ENCODE data around the gene SLC25A23. TPM values are rescaled to one million over a fixed set of nuclear protein-coding genes. Genes with fewer than 3 reads are reported as not detected.

SLC25A23 gene
- total RNA-seq, 1 experiment from 2014 or later: 89.5 TPM

DNA sequence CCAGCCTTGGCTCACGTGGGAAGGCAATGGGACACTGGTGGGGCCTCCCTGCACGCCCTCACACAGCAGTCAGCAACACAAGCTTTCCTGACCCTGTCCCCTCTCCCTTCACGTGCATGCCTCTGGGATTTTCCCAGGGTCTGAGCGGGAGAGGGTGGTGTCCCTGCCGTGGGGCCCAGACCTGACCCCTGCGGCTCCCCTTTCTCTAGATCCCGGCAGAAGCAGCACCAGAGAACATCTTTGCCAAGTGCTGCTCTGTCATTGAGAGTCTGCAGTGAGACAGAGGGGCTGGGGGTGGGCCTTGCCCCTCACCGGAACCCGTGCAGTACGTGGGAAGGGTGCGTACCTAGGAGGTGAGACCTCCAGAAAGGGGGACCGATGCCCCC is 47.5 kb downstream of the SLC25A23 start:
- Histone ChIP-seq H3K4me1 (ENCODE audit: control insufficient read depth in 1 of 2, insufficient read depth in 2 of 2, low read length in 2 of 2) (no peaks in the 10 kb centered on the region), H3K27me3 (ENCODE audit: insufficient read depth, low read length) (no peaks in the 10 kb centered on the region), H4K20me1 (ENCODE audit: insufficient read depth) (no peaks in the 10 kb centered on the region), H3K9ac (ENCODE audit: low read length) (no peak overlapping the region), H3K4me2 (ENCODE audit: low read length) (no peak overlapping the region), H3K9me2 (ENCODE audit: insufficient read depth) (no peaks in the 10 kb centered on the region), H3K79me2 (ENCODE audit: insufficient read depth, low read length) (peaks cover 7% of the 10 kb centered on the region; the same call in 1 of the 2 replicates), H3K27ac (ENCODE audit: low read depth, low read length) (no peak overlapping the region), H2AFZ (ENCODE audit: low read depth, low read length, poor library complexity, severe bottlenecking) (no peak overlapping the region), H3K36me3 (ENCODE audit: control insufficient read depth in 1 of 2, insufficient read depth in 2 of 2, low read length in 2 of 2) (peaks cover 20 to 27% of the 10 kb centered on the region in 2 experiments; a peak in 3 of 4 replicates), H3K4me3 (replicated peaks in 1 of 2; ENCODE audit: low read depth in 1 of 2, low read length in 2 of 2) (no peak overlapping the region), H3K9me3 (ENCODE audit: control insufficient read depth in 1 of 2, insufficient read depth in 1 of 2, low read depth in 1 of 2, low read length in 2 of 2) (no peaks in the 10 kb centered on the region)
- DNase-seq (ENCODE audit: low read depth, low spot score) (no peak), ATAC-seq (peak; percentile 27)
- RAD21 ChIA-PET (ENCODE audit: low non-redundant PET in 1 of 2, low total read pairs in 2 of 2, uncharacterized antibody in 2 of 2, unreplicated experiment in 2 of 2): no interaction called here
- BruUV-seq (replicated peaks): no TSS peak
- CTCF ChIA-PET: no interaction called here
- no peak for TF ChIP-seq ZFX (IDR thresholded peaks at IDR 0.05)
- no peak for TF ChIP-seq TCF7L2 (IDR thresholded peaks at IDR 0.05; ENCODE audit: borderline replicate concordance, extremely low read depth, insufficient read depth, insufficient read length)
- TF ChIP-seq, protein P1, sequence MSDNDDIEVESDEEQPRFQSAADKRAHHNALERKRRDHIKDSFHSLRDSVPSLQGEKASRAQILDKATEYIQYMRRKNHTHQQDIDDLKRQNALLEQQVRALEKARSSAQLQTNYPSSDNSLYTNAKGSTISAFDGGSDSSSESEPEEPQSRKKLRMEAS (IDR thresholded peaks at IDR 0.05): no peak
- TF ChIP-seq ZNF274 (IDR thresholded peaks at IDR 0.05; ENCODE audit: low read depth, low read length): no peak
- TF ChIP-seq POLR2A (IDR thresholded peaks at IDR 0.05; ENCODE audit: borderline replicate concordance, extremely low read depth, insufficient read depth, insufficient read length): no peak
- no peak for TF ChIP-seq FOSL1 (IDR thresholded peaks at IDR 0.05; ENCODE audit: low read depth)
- TF ChIP-seq, protein P2, sequence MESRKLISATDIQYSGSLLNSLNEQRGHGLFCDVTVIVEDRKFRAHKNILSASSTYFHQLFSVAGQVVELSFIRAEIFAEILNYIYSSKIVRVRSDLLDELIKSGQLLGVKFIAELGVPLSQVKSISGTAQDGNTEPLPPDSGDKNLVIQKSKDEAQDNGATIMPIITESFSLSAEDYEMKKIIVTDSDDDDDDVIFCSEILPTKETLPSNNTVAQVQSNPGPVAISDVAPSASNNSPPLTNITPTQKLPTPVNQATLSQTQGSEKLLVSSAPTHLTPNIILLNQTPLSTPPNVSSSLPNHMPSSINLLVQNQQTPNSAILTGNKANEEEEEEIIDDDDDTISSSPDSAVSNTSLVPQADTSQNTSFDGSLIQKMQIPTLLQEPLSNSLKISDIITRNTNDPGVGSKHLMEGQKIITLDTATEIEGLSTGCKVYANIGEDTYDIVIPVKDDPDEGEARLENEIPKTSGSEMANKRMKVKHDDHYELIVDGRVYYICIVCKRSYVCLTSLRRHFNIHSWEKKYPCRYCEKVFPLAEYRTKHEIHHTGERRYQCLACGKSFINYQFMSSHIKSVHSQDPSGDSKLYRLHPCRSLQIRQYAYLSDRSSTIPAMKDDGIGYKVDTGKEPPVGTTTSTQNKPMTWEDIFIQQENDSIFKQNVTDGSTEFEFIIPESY (IDR thresholded peaks at IDR 0.05; ENCODE audit: extremely low read depth, insufficient replicate concordance, low read length): no peak
- POLR2A ChIA-PET: no interaction called here
- intact Hi-C loops (cut with micrococcal nuclease): no loop called here

DNA sequence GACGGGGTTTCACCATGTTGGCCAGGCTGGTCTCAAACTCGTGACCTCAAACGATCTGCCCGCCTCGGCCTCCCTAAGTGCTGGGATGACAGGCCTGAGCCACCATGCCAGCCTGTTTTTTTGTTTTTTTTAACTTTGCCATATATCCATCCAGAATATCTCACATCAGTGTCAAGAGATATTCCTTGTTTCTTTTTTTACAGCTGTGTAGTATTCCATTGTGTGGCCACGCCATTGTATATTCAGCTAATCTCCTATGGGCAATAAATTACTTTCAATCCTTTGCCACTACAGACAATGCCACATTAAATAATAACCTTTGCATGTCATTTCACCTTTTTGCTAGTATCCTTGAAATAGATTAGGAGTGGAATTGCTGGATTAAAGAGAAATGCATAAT is 50.2 kb downstream of the SLC25A23 start:
- intact Hi-C loops (cut with micrococcal nuclease): no loop called here
- no peaks in the 10 kb centered on the region for H3K79me2 ChIP-seq (ENCODE audit: insufficient read depth, low read length)
- ATAC-seq: no peak
- TF ChIP-seq SIN3A (IDR thresholded peaks at IDR 0.05; ENCODE audit: low read depth): no peak
- TF ChIP-seq TCF7L2 (IDR thresholded peaks at IDR 0.05; ENCODE audit: borderline replicate concordance, extremely low read depth, insufficient read depth, insufficient read length): no peak
- TF ChIP-seq, protein P3, sequence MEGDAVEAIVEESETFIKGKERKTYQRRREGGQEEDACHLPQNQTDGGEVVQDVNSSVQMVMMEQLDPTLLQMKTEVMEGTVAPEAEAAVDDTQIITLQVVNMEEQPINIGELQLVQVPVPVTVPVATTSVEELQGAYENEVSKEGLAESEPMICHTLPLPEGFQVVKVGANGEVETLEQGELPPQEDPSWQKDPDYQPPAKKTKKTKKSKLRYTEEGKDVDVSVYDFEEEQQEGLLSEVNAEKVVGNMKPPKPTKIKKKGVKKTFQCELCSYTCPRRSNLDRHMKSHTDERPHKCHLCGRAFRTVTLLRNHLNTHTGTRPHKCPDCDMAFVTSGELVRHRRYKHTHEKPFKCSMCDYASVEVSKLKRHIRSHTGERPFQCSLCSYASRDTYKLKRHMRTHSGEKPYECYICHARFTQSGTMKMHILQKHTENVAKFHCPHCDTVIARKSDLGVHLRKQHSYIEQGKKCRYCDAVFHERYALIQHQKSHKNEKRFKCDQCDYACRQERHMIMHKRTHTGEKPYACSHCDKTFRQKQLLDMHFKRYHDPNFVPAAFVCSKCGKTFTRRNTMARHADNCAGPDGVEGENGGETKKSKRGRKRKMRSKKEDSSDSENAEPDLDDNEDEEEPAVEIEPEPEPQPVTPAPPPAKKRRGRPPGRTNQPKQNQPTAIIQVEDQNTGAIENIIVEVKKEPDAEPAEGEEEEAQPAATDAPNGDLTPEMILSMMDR (IDR thresholded peaks at IDR 0.05 in 2 of 3, conservative IDR thresholded peaks at IDR 0.05 in 1 of 3; ENCODE audit: borderline replicate concordance in 1 of 3, insufficient read depth in 1 of 3, low read depth in 2 of 3, low read length in 2 of 3): no peak
- TF ChIP-seq SRF (IDR thresholded peaks at IDR 0.05; ENCODE audit: low read depth): no peak
- TF ChIP-seq EZH2 (IDR thresholded peaks at IDR 0.05): no peak
- TF ChIP-seq, protein P4, sequence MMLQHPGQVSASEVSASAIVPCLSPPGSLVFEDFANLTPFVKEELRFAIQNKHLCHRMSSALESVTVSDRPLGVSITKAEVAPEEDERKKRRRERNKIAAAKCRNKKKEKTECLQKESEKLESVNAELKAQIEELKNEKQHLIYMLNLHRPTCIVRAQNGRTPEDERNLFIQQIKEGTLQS (IDR thresholded peaks at IDR 0.05): no peak
- no peak for TF ChIP-seq ZNF274 (IDR thresholded peaks at IDR 0.05; ENCODE audit: low read depth, low read length)
- no peak for TF ChIP-seq JUND (IDR thresholded peaks at IDR 0.05)
- TF ChIP-seq CBX3 (IDR thresholded peaks at IDR 0.05; ENCODE audit: low read depth): no peak
- no peak for TF ChIP-seq SP1 (IDR thresholded peaks at IDR 0.05; ENCODE audit: low read depth)
- TF ChIP-seq CEBPB (IDR thresholded peaks at IDR 0.05; ENCODE audit: low read depth): no peak

More for the DNA sequence above, 50.2 kb downstream of the SLC25A23 start:
- ChIA-PET POLR2A (interaction anchor here (1.7 kb wide), 1 partner anchor 15 kb away, joined by 7 read pairs; the partner anchor contains the start of gene KHSRP), RAD21 (ENCODE audit: low non-redundant PET in 1 of 2, low total read pairs in 2 of 2, uncharacterized antibody in 2 of 2, unreplicated experiment in 2 of 2) (no interaction called here), CTCF (interaction anchor here (0.7 kb wide), 1 partner anchor 164 kb away, joined by 4 read pairs; no protein-coding TSS in a partner anchor)
- Histone ChIP-seq H3K9me2 (ENCODE audit: insufficient read depth) (no peaks in the 10 kb centered on the region), H3K4me1 (ENCODE audit: control insufficient read depth in 1 of 2, insufficient read depth in 2 of 2, low read length in 2 of 2) (no peaks in the 10 kb centered on the region), H3K4me3 (replicated peaks in 1 of 2; ENCODE audit: low read depth in 1 of 2, low read length in 2 of 2) (no peak overlapping the region), H4K20me1 (ENCODE audit: insufficient read depth) (no peaks in the 10 kb centered on the region), H3K27me3 (ENCODE audit: insufficient read depth, low read length) (no peaks in the 10 kb centered on the region), H3K36me3 (ENCODE audit: control insufficient read depth in 1 of 2, insufficient read depth in 2 of 2, low read length in 2 of 2) (peaks cover 4 to 10% of the 10 kb centered on the region in 2 experiments; a peak in 3 of 4 replicates), H2AFZ (ENCODE audit: low read depth, low read length, poor library complexity, severe bottlenecking) (no peak overlapping the region), H3K9me3 (ENCODE audit: control insufficient read depth in 1 of 2, insufficient read depth in 1 of 2, low read depth in 1 of 2, low read length in 2 of 2) (no peaks in the 10 kb centered on the region), H3K4me2 (ENCODE audit: low read length) (no peak overlapping the region), H3K27ac (ENCODE audit: low read depth, low read length) (no peak overlapping the region), H3K9ac (ENCODE audit: low read length) (no peak overlapping the region)
- no TSS peak for BruUV-seq (replicated peaks)
- no peak for DNase-seq (ENCODE audit: low read depth, low spot score)

Data from HCT116 (cell line).